Measurements from ENCODE around the gene ZFP62.

The ZFP62 gene

GRCh38 chr5:180866985-180867384 lies 5.9 kb upstream of the ZFP62 start:
- POLR2A ChIA-PET: interaction anchor here (0.6 kb wide), 2 partner anchors 35 to 80 kb away, joined by 3 read pairs; no protein-coding TSS in a partner anchor
- Histone ChIP-seq H3K27me3 (replicated peaks in 2 of 5; ENCODE audit: control insufficient read depth in 4 of 5, insufficient read depth in 5 of 5, low read length in 4 of 5) (no peaks in the 10 kb centered on the region), H3K4me1 (ENCODE audit: control extremely low read depth in 1 of 4, control insufficient read depth in 4 of 4, insufficient read depth in 4 of 4, low read length in 3 of 4) (no peaks in the 10 kb centered on the region), H3K4me3 (ENCODE audit: control insufficient read depth in 1 of 7, extremely low read depth in 1 of 7, insufficient read depth in 4 of 7, low read depth in 2 of 7, low read length in 6 of 7) (no peak overlapping the region), H3K27ac (ENCODE audit: insufficient read depth in 1 of 2, low read depth in 1 of 2, low read length in 2 of 2, poor library complexity in 1 of 2, severe bottlenecking in 2 of 2) (no peak overlapping the region), H3K36me3 (ENCODE audit: control insufficient read depth in 4 of 4, insufficient read depth in 4 of 4, low read length in 3 of 4) (no peaks in the 10 kb centered on the region), H3K9me3 (ENCODE audit: control extremely low read depth in 1 of 5, control insufficient read depth in 4 of 5, insufficient read depth in 2 of 5, low read depth in 1 of 5, low read length in 4 of 5) (no peaks in the 10 kb centered on the region)
- no peak for DNase-seq
- CTCF ChIA-PET: interaction anchor here (0.6 to 1.8 kb wide), 4 partner anchors 11 to 305 kb away, joined by 3 to 5 read pairs (median 4); no protein-coding TSS in a partner anchor
- 94% methylated on average over 9 of the region's 10 CpGs for WGBS (ENCODE audit: insufficient coverage)

- Histone ChIP-seq H3K9me3 (ENCODE audit: control extremely low read depth in 1 of 5, control insufficient read depth in 4 of 5, insufficient read depth in 2 of 5, low read depth in 1 of 5, low read length in 4 of 5) (no peaks in the 10 kb centered on the region), H3K27me3 (replicated peaks in 2 of 5; ENCODE audit: control insufficient read depth in 4 of 5, insufficient read depth in 5 of 5, low read length in 4 of 5) (no peaks in the 10 kb centered on the region), H3K4me3 (ENCODE audit: control insufficient read depth in 1 of 7, extremely low read depth in 1 of 7, insufficient read depth in 4 of 7, low read depth in 2 of 7, low read length in 6 of 7) (no peak overlapping the region), H3K36me3 (ENCODE audit: control insufficient read depth in 4 of 4, insufficient read depth in 4 of 4, low read length in 3 of 4) (no peaks in the 10 kb centered on the region), H3K4me1 (ENCODE audit: control extremely low read depth in 1 of 4, control insufficient read depth in 4 of 4, insufficient read depth in 4 of 4, low read length in 3 of 4) (peaks cover 0 to 5% (median under 1%) of the 10 kb centered on the region in 4 experiments), H3K27ac (ENCODE audit: insufficient read depth in 1 of 2, low read depth in 1 of 2, low read length in 2 of 2, poor library complexity in 1 of 2, severe bottlenecking in 2 of 2) (no peak overlapping the region)
- ChIA-PET POLR2A (interaction anchor here (0.5 to 0.6 kb wide), 2 partner anchors 80 to 159 kb away, joined by 3 to 4 read pairs; no protein-coding TSS in a partner anchor), CTCF (interaction anchor here (0.6 to 1.8 kb wide), 6 partner anchors 12 to 306 kb away, joined by 3 to 5 read pairs (median 4); no protein-coding TSS in a partner anchor)
- no CpG with 5 or more reads among the region's 5 CpGs for WGBS (ENCODE audit: insufficient coverage)
- DNase-seq: no peak
Measured at GRCh38 chr5:180865981-180866695, 5.1 kb upstream of the ZFP62 start.

DNA sequence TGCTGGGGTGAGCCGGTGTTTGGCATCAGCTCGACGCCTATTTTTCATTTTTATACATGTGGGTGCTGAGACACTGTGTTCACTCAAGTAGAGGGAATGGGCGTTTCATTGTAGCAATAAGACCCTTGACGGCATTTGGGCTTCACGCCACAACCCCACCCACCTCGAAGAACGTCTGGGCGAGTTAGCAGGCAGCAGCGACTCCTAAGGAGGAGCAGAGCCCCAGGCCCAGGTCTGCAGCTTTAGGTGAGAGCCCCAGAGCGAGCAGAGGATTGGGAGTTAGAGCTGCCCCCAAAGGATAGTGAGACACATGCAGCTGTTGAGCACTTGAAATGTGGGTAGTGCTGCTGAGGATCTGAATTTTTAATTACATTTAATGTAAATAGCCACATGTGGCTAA lies 1.6 kb upstream of the ZFP62 start:
- POLR2A ChIA-PET: interaction anchor here (1.7 kb wide), 1 partner anchor 52 kb away, joined by 5 read pairs; no protein-coding TSS in a partner anchor
- WGBS (ENCODE audit: insufficient coverage): 91% methylated on average over 8 of the region's 11 CpGs

DNA sequence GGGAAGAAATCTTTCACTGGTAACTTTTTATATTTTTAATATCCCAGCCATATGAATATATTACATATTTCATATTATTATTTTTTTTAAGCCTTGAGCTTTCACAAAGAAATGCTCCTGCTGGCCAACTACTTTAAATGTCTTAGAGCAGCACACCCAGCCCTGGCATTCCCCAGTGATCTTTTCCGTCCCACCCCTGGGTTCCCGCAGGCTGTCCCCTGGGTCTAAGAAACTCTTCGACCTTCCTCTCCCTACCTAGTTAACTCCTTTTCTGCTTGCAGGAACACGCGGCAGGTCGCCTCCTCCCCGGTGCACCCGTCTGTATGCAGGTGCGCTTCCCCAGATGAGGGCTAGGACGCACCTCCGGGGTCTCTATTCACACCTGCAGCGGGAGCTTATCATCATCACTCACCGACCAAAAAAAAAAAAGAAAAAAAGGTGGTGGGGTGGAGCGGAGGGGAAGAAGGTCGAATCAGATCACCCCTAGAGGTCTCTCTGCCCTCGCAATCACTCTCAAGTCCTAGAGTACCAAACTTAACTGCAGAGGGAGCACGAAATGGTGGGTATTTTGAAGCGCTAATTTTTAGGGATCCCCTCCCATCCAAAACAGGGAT lies 696 bp downstream of the ZFP62 start:
- WGBS (ENCODE audit: insufficient coverage): 0% methylated on average over 8 of the region's 18 CpGs
- peak overlapping the region; percentile 87 to 99 (median 92) for H3K4me3 ChIP-seq (ENCODE audit: control insufficient read depth in 1 of 7, extremely low read depth in 1 of 7, insufficient read depth in 4 of 7, low read depth in 2 of 7, low read length in 6 of 7)
- H3K27ac ChIP-seq (ENCODE audit: insufficient read depth in 1 of 2, low read depth in 1 of 2, low read length in 2 of 2, poor library complexity in 1 of 2, severe bottlenecking in 2 of 2): peak overlapping the region in 1 of 2 experiments; percentile 86
- H3K27me3 ChIP-seq (replicated peaks in 2 of 5; ENCODE audit: control insufficient read depth in 4 of 5, insufficient read depth in 5 of 5, low read length in 4 of 5): no peaks in the 10 kb centered on the region
- POLR2A ChIA-PET: no interaction called here
- H3K9me3 ChIP-seq (ENCODE audit: control extremely low read depth in 1 of 5, control insufficient read depth in 4 of 5, insufficient read depth in 2 of 5, low read depth in 1 of 5, low read length in 4 of 5): no peaks in the 10 kb centered on the region
- peak; percentile 86 to 91 (median 88) for DNase-seq
- peaks cover 6 to 15% (median 8%) of the 10 kb centered on the region in 4 experiments for H3K4me1 ChIP-seq (ENCODE audit: control extremely low read depth in 1 of 4, control insufficient read depth in 4 of 4, insufficient read depth in 4 of 4, low read length in 3 of 4)
- CTCF ChIA-PET: interaction anchor here (1.3 to 1.6 kb wide), 3 partner anchors 12 to 58 kb away, joined by 3 to 4 read pairs (median 4); partner anchors contain the start of gene MGAT1
- H3K36me3 ChIP-seq (ENCODE audit: control insufficient read depth in 4 of 4, insufficient read depth in 4 of 4, low read length in 3 of 4): peaks cover 2 to 18% (median 9%) of the 10 kb centered on the region in 4 experiments

More for the DNA sequence above, 1.6 kb upstream of the ZFP62 start:
- no peak overlapping the region for H3K27ac ChIP-seq (ENCODE audit: insufficient read depth in 1 of 2, low read depth in 1 of 2, low read length in 2 of 2, poor library complexity in 1 of 2, severe bottlenecking in 2 of 2)
- DNase-seq: no peak
- H3K9me3 ChIP-seq (ENCODE audit: control extremely low read depth in 1 of 5, control insufficient read depth in 4 of 5, insufficient read depth in 2 of 5, low read depth in 1 of 5, low read length in 4 of 5): no peaks in the 10 kb centered on the region
- no peak overlapping the region for H3K4me3 ChIP-seq (ENCODE audit: control insufficient read depth in 1 of 7, extremely low read depth in 1 of 7, insufficient read depth in 4 of 7, low read depth in 2 of 7, low read length in 6 of 7)
- H3K27me3 ChIP-seq (replicated peaks in 2 of 5; ENCODE audit: control insufficient read depth in 4 of 5, insufficient read depth in 5 of 5, low read length in 4 of 5): no peaks in the 10 kb centered on the region
- CTCF ChIA-PET: interaction anchor here (1.3 to 2.2 kb wide), 3 partner anchors 13 to 78 kb away, joined by 3 to 7 read pairs (median 7); no protein-coding TSS in a partner anchor
- H3K4me1 ChIP-seq (ENCODE audit: control extremely low read depth in 1 of 4, control insufficient read depth in 4 of 4, insufficient read depth in 4 of 4, low read length in 3 of 4): peaks cover 6 to 15% (median 8%) of the 10 kb centered on the region in 4 experiments
- H3K36me3 ChIP-seq (ENCODE audit: control insufficient read depth in 4 of 4, insufficient read depth in 4 of 4, low read length in 3 of 4): peaks cover 0 to 7% (median 2%) of the 10 kb centered on the region in 4 experiments

GRCh38 chr5:180858586-180858985 lies 2.5 kb downstream of the ZFP62 start:
- WGBS (ENCODE audit: insufficient coverage): 100% methylated on average over 5 of the region's 6 CpGs
- no peak for DNase-seq
- Histone ChIP-seq H3K27ac (ENCODE audit: insufficient read depth in 1 of 2, low read depth in 1 of 2, low read length in 2 of 2, poor library complexity in 1 of 2, severe bottlenecking in 2 of 2) (no peak overlapping the region), H3K27me3 (replicated peaks in 2 of 5; ENCODE audit: control insufficient read depth in 4 of 5, insufficient read depth in 5 of 5, low read length in 4 of 5) (no peaks in the 10 kb centered on the region), H3K4me3 (ENCODE audit: control insufficient read depth in 1 of 7, extremely low read depth in 1 of 7, insufficient read depth in 4 of 7, low read depth in 2 of 7, low read length in 6 of 7) (no peak overlapping the region), H3K4me1 (ENCODE audit: control extremely low read depth in 1 of 4, control insufficient read depth in 4 of 4, insufficient read depth in 4 of 4, low read length in 3 of 4) (peaks cover 6 to 15% (median 8%) of the 10 kb centered on the region in 4 experiments), H3K9me3 (ENCODE audit: control extremely low read depth in 1 of 5, control insufficient read depth in 4 of 5, insufficient read depth in 2 of 5, low read depth in 1 of 5, low read length in 4 of 5) (peaks cover 0 to under 1% (median 0%) of the 10 kb centered on the region in 5 experiments), H3K36me3 (ENCODE audit: control insufficient read depth in 4 of 4, insufficient read depth in 4 of 4, low read length in 3 of 4) (peaks cover 5 to 35% (median 11%) of the 10 kb centered on the region in 4 experiments)
- ChIA-PET CTCF (interaction anchor here (1.3 kb wide), 1 partner anchor 72 kb away, joined by 3 read pairs; no protein-coding TSS in a partner anchor), POLR2A (interaction anchor here (0.8 kb wide), 1 partner anchor 79 kb away, joined by 3 read pairs; no protein-coding TSS in a partner anchor)

DNA sequence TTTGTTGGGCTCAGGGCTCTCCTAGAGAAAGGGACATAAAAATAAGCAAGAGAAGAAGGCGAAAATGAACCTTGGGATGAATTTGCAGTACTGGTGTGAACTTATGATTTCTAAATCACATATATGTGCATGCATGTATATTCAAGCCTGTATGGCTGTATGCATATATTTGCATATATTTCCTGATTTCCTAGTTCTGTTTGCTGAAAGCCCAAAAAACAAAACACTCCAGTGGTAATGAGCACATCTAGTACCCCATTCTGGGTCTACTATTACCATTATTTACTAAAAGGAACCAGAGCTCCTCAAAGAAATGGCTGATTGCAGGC lies 7.3 kb downstream of the ZFP62 start:
- Histone ChIP-seq H3K36me3 (ENCODE audit: control insufficient read depth in 4 of 4, insufficient read depth in 4 of 4, low read length in 3 of 4) (peaks cover 33 to 80% (median 39%) of the 10 kb centered on the region in 4 experiments), H3K4me3 (ENCODE audit: control insufficient read depth in 1 of 7, extremely low read depth in 1 of 7, insufficient read depth in 4 of 7, low read depth in 2 of 7, low read length in 6 of 7) (no peak overlapping the region), H3K27me3 (replicated peaks in 2 of 5; ENCODE audit: control insufficient read depth in 4 of 5, insufficient read depth in 5 of 5, low read length in 4 of 5) (no peaks in the 10 kb centered on the region), H3K27ac (ENCODE audit: insufficient read depth in 1 of 2, low read depth in 1 of 2, low read length in 2 of 2, poor library complexity in 1 of 2, severe bottlenecking in 2 of 2) (no peak overlapping the region), H3K4me1 (ENCODE audit: control extremely low read depth in 1 of 4, control insufficient read depth in 4 of 4, insufficient read depth in 4 of 4, low read length in 3 of 4) (no peaks in the 10 kb centered on the region), H3K9me3 (ENCODE audit: control extremely low read depth in 1 of 5, control insufficient read depth in 4 of 5, insufficient read depth in 2 of 5, low read depth in 1 of 5, low read length in 4 of 5) (peaks cover 14 to 33% (median 27%) of the 10 kb centered on the region in 5 experiments)
- DNase-seq: no peak
- WGBS (ENCODE audit: insufficient coverage): no CpG with 5 or more reads among the region's 1 CpG
- CTCF ChIA-PET: interaction anchor here (1.4 kb wide), 1 partner anchor 24 kb away, joined by 3 read pairs; no protein-coding TSS in a partner anchor
- POLR2A ChIA-PET: no interaction called here

All from common myeloid progenitor, CD34-positive (primary cell).